Keratinocyte (primary cell): ENCODE data around the gene ITGB4. TPM values are rescaled to one million over a fixed set of nuclear protein-coding genes. Genes with fewer than 3 reads are reported as not detected.

Source experiments
- DNase-seq: peaks from one replicate; pipeline ENCODE4 v3.0.0-alpha.2; 2011; ENCODE audit warnings: low read depth, missing footprints, low spot score
- FAIRE-seq: peaks from 2 replicates; lab custom pipeline; 2011; peaks lifted over from hg19 to GRCh38; lab: Jason Lieb, UNC
- H2AFZ ChIP-seq: 2 replicates; pipeline ENCODE4 v1.6.0; 2012; ENCODE audit warnings: low read length, control low read depth, inconsistent platforms; ENCODE audit not compliant: control insufficient read depth
- H3K27ac ChIP-seq: 2 replicates; pipeline ENCODE4 v1.5.1; 2011; ENCODE audit warnings: low read length; ENCODE audit not compliant: control insufficient read depth, insufficient read depth
- H3K27me3 ChIP-seq: 3 replicates; pipeline ENCODE4 v1.6.0; 2011; ENCODE audit warnings: low read length; ENCODE audit not compliant: control insufficient read depth, insufficient read depth; ENCODE audit errors: extremely low read depth
- H3K36me3 ChIP-seq, 2 experiments: 2 replicates in 1 of 2; 3 replicates in 1 of 2; pipeline ENCODE4 v1.5.1; 2011; ENCODE audit warnings: low read length in 2 of 2, mild to moderate bottlenecking in 1 of 2; ENCODE audit not compliant: control insufficient read depth in 2 of 2, insufficient read depth in 2 of 2; ENCODE audit errors: extremely low read depth in 1 of 2
- H3K4me1 ChIP-seq: 3 replicates; pipeline ENCODE4 v1.5.1; 2011; ENCODE audit warnings: low read length; ENCODE audit not compliant: control insufficient read depth, insufficient read depth; ENCODE audit errors: extremely low read depth
- H3K4me2 ChIP-seq: 3 replicates; pipeline ENCODE4 v1.6.0; 2011; ENCODE audit warnings: low read depth, low read length; ENCODE audit not compliant: control insufficient read depth, insufficient read depth; ENCODE audit errors: extremely low read depth
- H3K4me3 ChIP-seq, 3 experiments: fragments of 200-600 bp in 1 of 3; sonication (generic) in 1 of 3; 2 replicates in 2 of 3; 3 replicates in 1 of 3; pipeline ENCODE4 v1.5.1; 2011 to 2016; ENCODE audit warnings: low read length in 3 of 3, mild to moderate bottlenecking in 3 of 3, control low read depth in 2 of 3, inconsistent platforms in 1 of 3, low read depth in 1 of 3, mixed read lengths in 1 of 3, mixed run types in 1 of 3, moderate library complexity in 1 of 3; ENCODE audit not compliant: control insufficient read depth in 2 of 3, insufficient read depth in 2 of 3; ENCODE audit errors: extremely low read depth in 1 of 3
- H3K79me2 ChIP-seq: 2 replicates; pipeline ENCODE4 v1.6.0; 2012; ENCODE audit warnings: low read length; ENCODE audit not compliant: control insufficient read depth, insufficient read depth
- H3K9ac ChIP-seq: 3 replicates; pipeline ENCODE4 v1.6.0; 2011; ENCODE audit warnings: low read length; ENCODE audit not compliant: control insufficient read depth, insufficient read depth; ENCODE audit errors: extremely low read depth
- H3K9me1 ChIP-seq: 3 replicates; pipeline ENCODE4 v1.6.0; 2011; ENCODE audit warnings: low read length; ENCODE audit not compliant: control insufficient read depth, insufficient read depth; ENCODE audit errors: extremely low read depth
- H3K9me3 ChIP-seq: 2 replicates; pipeline ENCODE4 v1.5.1; 2012; ENCODE audit warnings: low read depth, low read length; ENCODE audit not compliant: control insufficient read depth
- H4K20me1 ChIP-seq: 3 replicates; pipeline ENCODE4 v1.6.0; 2011; ENCODE audit warnings: low read length; ENCODE audit not compliant: control insufficient read depth, insufficient read depth; ENCODE audit errors: extremely low read depth
- CTCF ChIP-seq, 3 experiments: IDR thresholded peaks in 1 of 3; conservative IDR thresholded peaks in 1 of 3; optimal IDR thresholded peaks in 1 of 3; 2 replicates in 2 of 3; 3 replicates in 1 of 3; pipeline versions ENCODE3 to v1.5.1; 2011; ENCODE audit warnings: low read length in 3 of 3, mild to moderate bottlenecking in 3 of 3, moderate library complexity in 2 of 3, control low read depth in 1 of 3, inconsistent platforms in 1 of 3; ENCODE audit not compliant: insufficient read depth in 2 of 3; ENCODE audit errors: extremely low read depth in 1 of 3
- EZH2 ChIP-seq: IDR thresholded peaks from one replicate; pipeline ENCODE4 v1.6.1; 2012; ENCODE audit warnings: inconsistent platforms, mild to moderate bottlenecking, low read length, moderate library complexity
- dilution Hi-C: fragments of 300-500 bp; cut with MboI; formaldehyde crosslinking; loops from one replicate; pipeline ENCODE4 v1.7.0; 2020; ENCODE audit warnings: low sequenced_read_pairs; ENCODE audit not compliant: extremely low pct_ligation_motif_present
- polyA plus RNA-seq, 5 experiments: library from polyadenylated mRNA; depleted of rRNA in 3 of 5; stranded (reverse) in 3 of 5; stranded (forward) in 1 of 5; unstranded in 1 of 5; fragments of >200 nt; gene quantifications; 1 replicate in 1 of 5; 2 replicates in 3 of 5; 3 replicates in 1 of 5; pipeline versions ENCODE4 v1.2.1 to v1.2.3, GENCODE V29; 2011 to 2012; ENCODE audit warnings: missing spikeins in 2 of 5, low read depth in 1 of 5, low replicate concordance in 1 of 5

Gene ITGB4
- polyA plus RNA-seq, 1 donor (not counting 4 experiments of a cell fraction or from before 2014, with no cell fraction given): 761 TPM

GRCh38 chr17:75724016-75725003 is 3.1 kb downstream of the ITGB4 start:
- Histone ChIP-seq H3K9me3 (no peaks in the 10 kb centered on the region), H3K4me1 (peaks cover 33% of the 10 kb centered on the region), H3K27ac (peak overlapping the region; percentile 94), H3K9me1 (no peaks in the 10 kb centered on the region), H3K4me3 (peak overlapping the region; percentile 93 to 100 (median 100)), H4K20me1 (peaks cover 44% of the 10 kb centered on the region), H3K4me2 (peak overlapping the region; percentile 93), H3K79me2 (peaks cover 74% of the 10 kb centered on the region), H3K27me3 (no peaks in the 10 kb centered on the region), H2AFZ (no peak overlapping the region), H3K36me3 (peaks cover 32 to 63% of the 10 kb centered on the region in 2 experiments), H3K9ac (peak overlapping the region; percentile 98)
- no peak for TF ChIP-seq EZH2
- TF ChIP-seq CTCF (optimal IDR thresholded peaks at IDR 0.05 in 1 of 3, IDR thresholded peaks at IDR 0.05 in 1 of 3, conservative IDR thresholded peaks at IDR 0.05 in 1 of 3; ENCODE audit: extremely low read depth in 1 of 3, insufficient read depth in 2 of 3, low read length in 3 of 3): no peak
- dilution Hi-C loops: loop anchor here (10.0 kb wide), 1 partner anchor 50 kb away; no protein-coding TSS in a partner anchor
- no peak for DNase-seq
- FAIRE-seq: peak; percentile 34

GRCh38 chr17:75725504-75725903 is 4.2 kb downstream of the ITGB4 start:
- peak overlapping the region; percentile 4 for H3K9ac ChIP-seq
- peak overlapping the region; percentile 18 for H3K27ac ChIP-seq
- no peak for DNase-seq
- no peaks in the 10 kb centered on the region for H3K9me3 ChIP-seq
- dilution Hi-C loops: loop anchor here (10.0 kb wide), 1 partner anchor 51 kb away; no protein-coding TSS in a partner anchor
- no peak overlapping the region for H2AFZ ChIP-seq
- H3K4me2 ChIP-seq: peak overlapping the region; percentile 39
- no peak overlapping the region for H3K4me3 ChIP-seq
- peaks cover 25% of the 10 kb centered on the region for H3K4me1 ChIP-seq
- no peaks in the 10 kb centered on the region for H3K27me3 ChIP-seq
- peaks cover 86% of the 10 kb centered on the region for H3K79me2 ChIP-seq
- no peak for TF ChIP-seq CTCF (optimal IDR thresholded peaks at IDR 0.05 in 1 of 3, IDR thresholded peaks at IDR 0.05 in 1 of 3, conservative IDR thresholded peaks at IDR 0.05 in 1 of 3; ENCODE audit: extremely low read depth in 1 of 3, insufficient read depth in 2 of 3, low read length in 3 of 3)
- no peak for TF ChIP-seq EZH2
- H3K9me1 ChIP-seq: no peaks in the 10 kb centered on the region
- peaks cover 55% of the 10 kb centered on the region for H4K20me1 ChIP-seq
- no peak for FAIRE-seq
- H3K36me3 ChIP-seq: peaks cover 42 to 74% of the 10 kb centered on the region in 2 experiments
